Fibroblast of gingiva (primary cell): ENCODE measurements around the gene ZSWIM9.
A peak's percentile ranks its signal among the peaks of the same experiment; 100 is the strongest.

Experiments
- DNase-seq: peaks from one replicate; pipeline ENCODE4 v3.0.0-alpha.2; 2011; ENCODE audit warnings: low read depth

Gene ZSWIM9

GRCh38 chr19:48169939-48170803 lies at the start of gene ZSWIM9, which contains the start of gene LIG1:
Gene ZSWIM9 (plus strand): TSS chr19:48170680. CDS start chr19:48171803, 1,123 bp downstream.
Gene LIG1 (minus strand): TSS chr19:48170344. CDS start chr19:48165566, 4,778 bp downstream.
- DNase-seq: peak; percentile 95

DNA sequence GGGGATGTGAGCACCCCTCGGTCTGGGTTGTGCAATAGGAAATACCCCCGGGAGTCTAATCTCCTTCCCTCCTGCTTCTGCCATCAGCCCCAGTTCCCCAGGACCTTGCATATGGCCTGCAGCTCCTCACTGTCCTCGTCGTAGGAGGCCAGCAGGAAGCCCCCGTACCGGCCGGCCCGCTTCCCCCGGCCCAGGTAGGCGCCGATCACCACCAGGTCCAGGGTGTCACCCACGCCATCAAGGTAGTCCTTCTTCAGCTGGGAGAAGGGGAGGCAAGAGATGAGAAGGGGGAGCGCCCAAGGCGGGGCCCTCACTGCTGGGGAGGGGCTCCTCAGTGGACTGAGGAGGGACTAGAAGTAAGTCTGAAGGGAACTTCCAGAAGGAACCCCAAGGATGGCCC lies 49.4 kb upstream of the ZSWIM9 start:
- no peak for DNase-seq

DNA sequence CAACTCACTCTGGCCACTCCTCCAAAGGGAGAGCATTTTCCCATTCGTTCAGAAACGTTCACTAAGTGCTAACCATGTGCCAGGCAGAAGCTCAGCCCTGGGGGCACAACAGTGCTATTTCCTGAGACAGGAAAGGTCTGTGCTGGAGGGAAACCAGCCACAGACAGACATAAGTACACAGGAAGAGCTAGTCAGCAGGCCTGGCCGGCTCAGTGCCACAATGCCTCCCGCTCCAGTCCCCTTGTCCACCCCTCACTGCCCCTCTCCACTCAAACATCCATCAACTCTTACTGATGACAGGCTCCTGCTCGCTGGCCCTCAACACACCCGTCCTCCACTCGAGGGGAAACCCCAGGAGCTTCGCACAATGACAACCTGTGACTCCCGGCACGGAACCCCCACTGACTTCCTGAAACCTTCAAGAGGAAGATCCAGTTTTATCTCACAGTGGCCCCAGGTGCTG lies 48.5 kb upstream of the ZSWIM9 start:
- no peak for DNase-seq

DNA sequence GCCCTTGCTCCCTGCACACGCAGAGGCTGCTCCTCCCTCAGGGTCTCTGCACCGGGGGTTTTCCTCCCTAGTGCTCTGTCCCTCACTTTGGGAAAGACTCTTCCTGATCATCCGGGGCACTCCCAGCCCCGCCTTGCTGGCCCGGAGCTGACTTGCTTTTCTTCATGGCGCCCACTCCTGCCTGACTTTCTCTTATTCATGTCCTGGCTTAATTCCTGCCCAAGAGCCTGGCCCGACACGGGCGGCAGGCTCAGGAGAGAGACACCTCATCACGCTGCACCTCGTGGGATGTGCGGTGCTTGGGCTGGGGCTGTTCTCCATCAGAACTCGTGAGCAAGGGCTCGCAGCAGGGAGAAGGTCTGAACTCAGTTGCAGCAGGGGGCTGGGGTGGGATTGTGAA lies 48.1 kb upstream of the ZSWIM9 start:
- no peak for DNase-seq

- peak; percentile 18 for DNase-seq
Observed at GRCh38 chr19:48123907-48124651, 46.4 kb upstream of the ZSWIM9 start.

GRCh38 chr19:48127561-48127960 lies 42.9 kb upstream of the ZSWIM9 start:
- no peak for DNase-seq

GRCh38 chr19:48133094-48133493 lies 37.4 kb upstream of the ZSWIM9 start:
- DNase-seq: no peak

DNA sequence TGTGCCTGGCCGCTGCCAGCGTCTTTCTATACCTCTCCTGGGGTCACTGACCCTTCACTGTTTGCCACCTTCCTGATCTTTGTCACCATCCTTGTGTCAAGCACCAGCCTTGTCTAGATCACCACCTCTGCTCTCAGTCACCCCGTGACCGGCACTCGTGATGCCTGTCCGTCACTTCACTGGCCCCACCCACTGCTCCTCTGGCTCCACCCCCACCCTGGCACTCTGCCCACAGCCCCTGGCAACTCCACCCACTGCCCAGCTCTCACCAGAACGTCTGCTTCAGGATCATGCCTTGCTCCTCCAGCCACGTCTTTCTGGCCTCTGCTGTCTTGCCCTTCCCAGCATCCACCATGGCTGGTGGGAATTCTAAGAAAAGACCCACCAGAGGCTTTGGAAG lies 35.1 kb upstream of the ZSWIM9 start:
- no peak for DNase-seq

DNA sequence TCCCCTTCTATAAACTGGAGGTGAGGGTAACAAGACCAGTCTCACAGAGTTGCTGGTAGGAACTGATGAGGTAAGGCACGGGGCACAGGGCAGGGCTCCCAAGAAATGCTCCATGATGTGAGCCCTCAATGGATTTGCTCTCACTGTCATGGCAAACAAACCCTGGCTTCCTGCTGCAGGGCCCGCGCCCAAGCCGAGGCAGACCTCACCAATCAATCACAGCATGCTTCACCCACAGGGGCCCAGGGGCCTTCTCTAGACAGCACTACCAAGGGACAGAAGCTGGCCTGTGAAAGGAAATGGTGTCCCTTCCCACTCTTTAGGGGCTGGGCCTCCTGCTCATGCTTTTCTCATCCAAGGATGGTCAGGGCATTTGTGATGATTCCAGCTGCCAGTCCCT lies 33.9 kb upstream of the ZSWIM9 start:
- no peak for DNase-seq

GRCh38 chr19:48137411-48137810 lies 33.1 kb upstream of the ZSWIM9 start:
- DNase-seq: no peak

DNA sequence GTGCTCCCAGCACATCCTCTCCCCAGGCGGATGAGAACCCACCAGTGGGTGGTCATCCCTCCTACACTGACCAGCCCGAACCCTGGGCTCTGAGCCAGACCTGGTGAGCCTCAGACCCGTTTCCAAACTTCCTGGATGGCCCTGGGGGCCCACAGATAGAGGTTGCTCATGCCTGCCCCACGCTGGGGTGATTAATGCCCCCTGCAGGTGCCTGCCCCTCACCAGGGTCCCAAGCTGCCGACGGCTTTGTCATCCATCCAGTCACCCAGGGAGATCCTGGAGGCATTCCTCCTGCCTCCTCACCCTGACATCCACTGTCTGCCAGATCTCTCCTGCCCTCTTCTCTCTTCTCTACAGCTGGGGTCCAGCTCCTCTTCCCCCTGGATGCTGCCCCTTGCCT lies 31.4 kb upstream of the ZSWIM9 start:
- no peak for DNase-seq

GRCh38 chr19:48147597-48148175 lies 22.8 kb upstream of the ZSWIM9 start:
- no peak for DNase-seq

GRCh38 chr19:48148576-48148975 lies 21.9 kb upstream of the ZSWIM9 start:
- no peak for DNase-seq

DNA sequence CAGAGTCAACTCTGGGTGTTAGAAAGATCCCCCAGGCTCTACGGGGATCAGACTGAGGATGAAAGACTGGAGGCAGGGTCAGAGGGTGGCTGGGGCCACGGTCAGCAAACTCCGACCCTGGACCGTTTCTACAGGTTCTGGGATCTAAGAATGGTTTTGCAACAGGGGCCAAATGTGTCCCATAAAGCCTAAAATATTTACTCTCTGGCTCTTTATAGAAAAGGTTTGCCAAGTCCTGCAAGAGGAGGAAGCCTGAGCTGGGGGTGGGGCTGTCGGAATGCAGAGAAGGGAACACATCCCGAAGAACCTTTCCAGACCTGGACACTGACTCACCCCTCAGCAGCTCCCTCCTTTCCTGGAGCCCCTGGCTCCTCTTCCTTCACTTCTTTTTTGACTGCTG lies 21.1 kb upstream of the ZSWIM9 start:
- DNase-seq: no peak

- peak; percentile 31 for DNase-seq
Observed at GRCh38 chr19:48152551-48152950, 17.9 kb upstream of the ZSWIM9 start.

DNA sequence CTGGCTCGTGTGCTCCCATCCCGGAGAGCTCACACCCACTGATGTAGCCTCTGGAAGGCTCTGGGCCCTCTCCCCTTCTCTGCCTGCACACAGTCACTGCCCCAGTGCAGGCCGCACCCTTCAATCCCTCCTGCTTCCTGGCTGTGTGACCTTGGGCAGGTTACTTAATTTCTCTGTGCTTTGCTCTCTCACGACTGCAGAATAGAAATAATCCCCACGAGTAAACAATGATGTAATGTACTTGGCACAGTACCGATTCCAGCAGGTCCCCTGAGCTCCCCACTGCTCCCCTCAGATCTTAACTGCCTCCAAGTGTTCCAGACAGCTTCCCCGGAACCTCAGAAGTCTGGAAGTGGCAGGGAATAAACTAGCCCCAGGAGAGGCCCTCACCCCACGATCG lies 16.5 kb upstream of the ZSWIM9 start:
- DNase-seq: no peak

GRCh38 chr19:48158210-48158790 lies 12.2 kb upstream of the ZSWIM9 start:
- no peak for DNase-seq

DNA sequence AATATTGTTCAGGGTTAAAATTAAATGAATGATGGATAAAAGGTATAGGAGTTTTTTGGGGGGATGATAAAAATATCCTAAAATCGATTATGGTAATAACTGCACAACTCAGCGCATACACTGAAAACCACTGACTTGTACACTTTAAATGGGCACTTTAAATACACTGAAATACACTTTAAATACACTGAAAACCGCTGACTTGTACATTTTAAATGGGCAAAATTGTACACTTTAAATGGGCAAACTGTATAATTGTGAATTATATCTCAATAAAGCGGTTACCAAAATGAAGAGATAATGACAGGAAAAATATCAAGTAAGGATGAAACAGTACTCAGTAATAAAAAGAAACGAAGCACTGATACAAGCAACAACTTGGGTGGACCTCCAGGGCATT lies 1.8 kb upstream of the ZSWIM9 start:
- DNase-seq: no peak

DNA sequence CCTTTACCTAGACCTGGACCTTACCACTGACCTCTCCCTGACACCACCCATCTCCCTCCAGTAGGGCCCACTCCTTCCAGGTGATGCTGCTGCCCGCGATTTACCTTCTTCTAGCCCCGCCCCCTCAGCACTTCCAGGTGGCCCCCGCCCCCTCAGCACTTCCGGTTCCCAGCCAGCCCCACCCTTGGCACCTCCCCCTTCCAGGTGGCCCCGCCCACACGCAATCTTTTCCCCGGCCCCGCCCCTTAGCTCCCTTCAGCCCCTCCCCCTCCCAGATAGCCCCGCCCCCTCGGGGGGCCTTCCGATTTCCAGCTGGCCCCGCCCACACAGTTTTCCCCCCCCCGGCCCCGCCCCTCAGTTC lies 922 bp upstream of the ZSWIM9 start:
- DNase-seq: peak; percentile 24

GRCh38 chr19:48170817-48171347 lies 402 bp downstream of the ZSWIM9 start:
- DNase-seq: no peak

DNA sequence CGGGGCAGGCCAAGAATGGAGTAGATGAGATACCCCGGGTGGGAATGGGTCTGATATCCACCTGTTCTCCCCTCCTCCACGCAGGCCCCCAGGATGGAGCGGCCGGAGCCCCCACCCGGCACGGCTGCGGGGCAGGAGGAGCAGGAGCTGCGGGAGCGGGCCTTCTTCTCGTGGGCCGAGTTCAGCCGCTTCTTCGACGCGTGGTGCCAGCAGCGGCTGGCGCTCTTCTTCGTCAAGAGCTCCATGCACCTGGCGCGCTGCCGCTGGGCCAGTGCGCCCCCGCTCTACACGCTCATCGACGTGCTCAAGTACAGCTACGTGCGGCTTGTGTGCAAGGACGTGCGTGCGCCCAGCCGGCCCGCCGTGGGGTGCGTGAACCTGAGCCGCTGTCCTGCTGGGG lies 1.2 kb downstream of the ZSWIM9 start:
- DNase-seq: no peak

DNA sequence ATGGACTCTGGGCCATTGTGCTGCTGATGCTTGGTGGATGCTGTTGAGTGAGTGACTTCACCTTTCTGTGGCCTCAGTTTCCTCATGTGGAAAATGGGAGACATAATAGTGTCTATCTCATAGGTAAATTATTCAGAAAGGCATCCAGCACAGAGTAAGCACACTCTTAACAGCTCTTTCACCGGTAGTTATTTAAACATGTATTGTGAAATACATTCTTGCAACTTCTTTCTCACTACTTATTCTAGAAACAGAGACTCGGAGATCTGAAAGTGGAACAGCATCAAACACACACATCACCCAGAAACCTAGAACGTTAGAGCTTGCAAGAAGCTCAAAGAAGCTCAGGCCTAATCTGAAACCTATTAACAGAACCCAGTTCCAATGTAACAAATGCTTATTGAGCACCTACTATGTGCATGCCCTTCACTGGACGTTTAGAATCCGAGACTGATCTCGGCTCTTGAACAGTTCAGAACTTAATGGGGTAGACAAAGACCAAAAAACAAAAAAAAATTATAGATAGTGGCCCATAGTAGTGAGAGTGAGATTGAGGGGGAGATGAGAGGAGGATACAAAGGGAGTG lies 4.1 kb downstream of the ZSWIM9 start:
- DNase-seq: no peak
